ES-I3 (cell line): Measurements from ENCODE around the gene HIGD1B.

Experiments used
- H3K36me3 ChIP-seq: 2 replicates; pipeline ENCODE4 v1.6.1; 2013; ENCODE audit warnings: mild to moderate bottlenecking, low read length, control low read depth, moderate library complexity; ENCODE audit not compliant: insufficient read depth
- H3K4me1 ChIP-seq: 2 replicates; pipeline ENCODE4 v1.6.1; 2013; ENCODE audit warnings: mild to moderate bottlenecking, control low read depth, low read length; ENCODE audit not compliant: insufficient read depth
- H3K9ac ChIP-seq: 2 replicates; pipeline ENCODE4 v1.6.1; 2013; ENCODE audit warnings: low read depth, mild to moderate bottlenecking, low read length, moderate library complexity
- H3K9me3 ChIP-seq: 2 replicates; pipeline ENCODE4 v1.6.1; 2013; ENCODE audit warnings: mild to moderate bottlenecking, low read length, moderate library complexity; ENCODE audit not compliant: control insufficient read depth, insufficient read depth

HIGD1B gene

GRCh38 chr17:44850612-44851011 lies 2.9 kb downstream of the HIGD1B start:
- no peaks in the 10 kb centered on the region for H3K9me3 ChIP-seq
- H3K36me3 ChIP-seq = peaks cover 37% of the 10 kb centered on the region
- H3K4me1 ChIP-seq = no peaks in the 10 kb centered on the region
- H3K9ac ChIP-seq = no peak overlapping the region

- Histone ChIP-seq H3K4me1 (no peaks in the 10 kb centered on the region), H3K9ac (no peak overlapping the region), H3K9me3 (no peaks in the 10 kb centered on the region), H3K36me3 (peaks cover 61% of the 10 kb centered on the region)
Observed at GRCh38 chr17:44854192-44854591, 6.5 kb downstream of the HIGD1B start.

GRCh38 chr17:44859701-44860100 lies 12.0 kb downstream of the HIGD1B start:
- Histone ChIP-seq H3K9me3 (no peaks in the 10 kb centered on the region), H3K4me1 (no peaks in the 10 kb centered on the region), H3K9ac (no peak overlapping the region), H3K36me3 (peaks cover 73% of the 10 kb centered on the region)

GRCh38 chr17:44862278-44862914 lies 14.7 kb downstream of the HIGD1B start:
- H3K9me3 ChIP-seq = no peaks in the 10 kb centered on the region
- H3K4me1 ChIP-seq = no peaks in the 10 kb centered on the region
- peaks cover 56% of the 10 kb centered on the region for H3K36me3 ChIP-seq
- no peak overlapping the region for H3K9ac ChIP-seq

- no peaks in the 10 kb centered on the region for H3K9me3 ChIP-seq
- no peak overlapping the region for H3K9ac ChIP-seq
- no peaks in the 10 kb centered on the region for H3K4me1 ChIP-seq
- peaks cover 61% of the 10 kb centered on the region for H3K36me3 ChIP-seq
Observed at GRCh38 chr17:44863061-44863918, 15.6 kb downstream of the HIGD1B start.

GRCh38 chr17:44864831-44865230 lies 17.1 kb downstream of the HIGD1B start:
- Histone ChIP-seq H3K9me3 (no peaks in the 10 kb centered on the region), H3K9ac (no peak overlapping the region), H3K4me1 (no peaks in the 10 kb centered on the region), H3K36me3 (peaks cover 56% of the 10 kb centered on the region)

- no peak overlapping the region for H3K9ac ChIP-seq
- peaks cover 51% of the 10 kb centered on the region for H3K36me3 ChIP-seq
- no peaks in the 10 kb centered on the region for H3K9me3 ChIP-seq
- H3K4me1 ChIP-seq = no peaks in the 10 kb centered on the region
Observed at GRCh38 chr17:44865231-44865660, 17.6 kb downstream of the HIGD1B start.

- H3K9ac ChIP-seq = no peak overlapping the region
- H3K9me3 ChIP-seq = no peaks in the 10 kb centered on the region
- peaks cover 50% of the 10 kb centered on the region for H3K36me3 ChIP-seq
- H3K4me1 ChIP-seq = no peaks in the 10 kb centered on the region
Observed at GRCh38 chr17:44865931-44866330, 18.2 kb downstream of the HIGD1B start.

GRCh38 chr17:44867841-44868240 lies 20.2 kb downstream of the HIGD1B start:
- Histone ChIP-seq H3K4me1 (no peaks in the 10 kb centered on the region), H3K9me3 (no peaks in the 10 kb centered on the region), H3K36me3 (peaks cover 51% of the 10 kb centered on the region), H3K9ac (no peak overlapping the region)

- no peaks in the 10 kb centered on the region for H3K9me3 ChIP-seq
- no peak overlapping the region for H3K9ac ChIP-seq
- no peaks in the 10 kb centered on the region for H3K4me1 ChIP-seq
- peaks cover 50% of the 10 kb centered on the region for H3K36me3 ChIP-seq
Observed at GRCh38 chr17:44871556-44871955, 23.9 kb downstream of the HIGD1B start.

GRCh38 chr17:44872131-44872768 lies 24.6 kb downstream of the HIGD1B start:
- Histone ChIP-seq H3K36me3 (peaks cover 55% of the 10 kb centered on the region), H3K9me3 (no peaks in the 10 kb centered on the region), H3K9ac (no peak overlapping the region), H3K4me1 (no peaks in the 10 kb centered on the region)

GRCh38 chr17:44875761-44876160 lies 28.1 kb downstream of the HIGD1B start:
- Histone ChIP-seq H3K36me3 (peaks cover 48% of the 10 kb centered on the region), H3K4me1 (no peaks in the 10 kb centered on the region), H3K9ac (no peak overlapping the region), H3K9me3 (no peaks in the 10 kb centered on the region)

- Histone ChIP-seq H3K36me3 (peaks cover 47% of the 10 kb centered on the region), H3K9me3 (no peaks in the 10 kb centered on the region), H3K4me1 (no peaks in the 10 kb centered on the region), H3K9ac (no peak overlapping the region)
Observed at GRCh38 chr17:44877121-44877520, 29.4 kb downstream of the HIGD1B start.

GRCh38 chr17:44878627-44879221 lies 31.0 kb downstream of the HIGD1B start:
- Histone ChIP-seq H3K36me3 (peaks cover 57% of the 10 kb centered on the region), H3K4me1 (no peaks in the 10 kb centered on the region), H3K9ac (no peak overlapping the region), H3K9me3 (no peaks in the 10 kb centered on the region)
